ENCODE results near the gene NCOA7.

DNA sequence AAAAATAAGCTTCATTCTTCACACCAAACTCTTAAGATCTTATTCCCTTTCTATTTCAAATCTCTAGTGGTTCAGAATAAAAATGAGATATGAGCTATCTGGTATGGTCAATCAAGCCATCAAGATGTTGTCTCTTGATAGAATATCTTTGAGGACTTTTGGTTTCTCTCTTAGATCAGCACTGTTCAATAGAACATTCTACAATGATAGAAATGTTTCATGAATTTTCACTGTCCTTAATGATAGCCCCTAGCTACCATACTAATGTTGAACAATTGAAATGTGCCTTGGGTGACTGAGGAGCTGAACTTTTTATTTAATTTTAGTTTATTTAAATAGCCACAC, 141.7 kb downstream of the NCOA7 start:
- TF ChIP-seq CTCF (IDR thresholded peaks at IDR 0.05; ENCODE audit: borderline replicate concordance, extremely low read depth, low read length, poor library complexity, severe bottlenecking) (no peak), EZH2 (IDR thresholded peaks at IDR 0.05; ENCODE audit: borderline replicate concordance, low read depth, low read length, severe bottlenecking) (no peak)

All from DND-41 (cell line).